GDM1 (cell line): ENCODE results near the gene CEP164.

Experiments used
- DNase-seq: peaks from one replicate; lab custom pipeline; 2025; lab: John Stamatoyannopoulos, UW

CEP164 gene

DNA sequence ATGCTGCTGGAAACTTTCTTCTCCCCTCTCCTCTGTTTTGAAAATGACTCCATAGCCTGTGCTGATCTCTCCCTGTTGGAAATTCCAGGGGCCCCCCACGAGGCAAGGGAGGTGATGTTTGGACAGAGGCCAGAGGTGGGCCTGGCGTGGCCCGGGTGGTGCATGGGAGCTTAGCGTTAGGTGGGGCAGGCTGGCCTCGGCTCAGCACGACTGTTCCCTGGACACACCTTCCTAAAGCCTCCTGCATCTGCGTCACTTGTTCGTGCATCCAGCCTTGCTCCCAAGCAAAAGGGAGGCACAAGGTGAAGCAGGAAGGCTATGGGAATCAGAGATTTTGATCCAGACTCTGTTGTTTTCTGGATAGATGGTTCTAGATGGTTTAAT lies 135.2 kb downstream of the CEP164 start:
- DNase-seq, result no peak
